ENCODE data around the gene SPOCK2. TPM values are rescaled to one million over a fixed set of nuclear protein-coding genes. Genes with fewer than 3 reads are reported as not detected.

The SPOCK2 gene
- total RNA-seq, 4 donors from 2014 or later = 8.3 to 24.6 (median 16.2) TPM

GRCh38 chr10:72107325-72108003, 19.1 kb upstream of the SPOCK2 start:
- ATAC-seq (ENCODE audit: low FRiP score) (no peak), DNase-seq (ENCODE audit: low spot score) (no peak)
- TF ChIP-seq CTCF (IDR thresholded peaks at IDR 0.05) = no peak

GRCh38 chr10:72106896-72107295, 18.5 kb upstream of the SPOCK2 start:
- ATAC-seq (ENCODE audit: low FRiP score) (no peak), DNase-seq (ENCODE audit: low spot score) (no peak)
- TF ChIP-seq CTCF (IDR thresholded peaks at IDR 0.05) = no peak

- no peak for TF ChIP-seq CTCF (IDR thresholded peaks at IDR 0.05)
- DNase-seq (ENCODE audit: low spot score) (no peak), ATAC-seq (ENCODE audit: low FRiP score) (no peak)
Observed at GRCh38 chr10:72106154-72106849, 18.0 kb upstream of the SPOCK2 start.

GRCh38 chr10:72105710-72106109, 17.4 kb upstream of the SPOCK2 start:
- no peak for TF ChIP-seq CTCF (IDR thresholded peaks at IDR 0.05)
- no peak for ATAC-seq (ENCODE audit: low FRiP score)
- no peak for DNase-seq (ENCODE audit: low spot score)

- TF ChIP-seq CTCF (IDR thresholded peaks at IDR 0.05) = no peak
- DNase-seq (ENCODE audit: low spot score) (no peak), ATAC-seq (ENCODE audit: low FRiP score) (no peak)
Observed at GRCh38 chr10:72105098-72105475, 16.7 kb upstream of the SPOCK2 start.

GRCh38 chr10:72104472-72105097, 16.2 kb upstream of the SPOCK2 start:
- ATAC-seq (ENCODE audit: low FRiP score) (no peak), DNase-seq (ENCODE audit: low spot score) (no peak)
- TF ChIP-seq CTCF (IDR thresholded peaks at IDR 0.05) = no peak

- no peak for TF ChIP-seq CTCF (IDR thresholded peaks at IDR 0.05)
- no peak for ATAC-seq (ENCODE audit: low FRiP score)
- DNase-seq (ENCODE audit: low spot score) = no peak
Observed at GRCh38 chr10:72099600-72099921, 11.2 kb upstream of the SPOCK2 start.
